Measurements from ENCODE around the gene P4HA1.

GRCh38 chr10:73019100-73019499, 77.6 kb downstream of the P4HA1 start:
- TF ChIP-seq TAF1 (IDR thresholded peaks at IDR 0.05; ENCODE audit: low read depth, low read length): no peak
- no peak for TF ChIP-seq POU2F2 (IDR thresholded peaks at IDR 0.05; ENCODE audit: low read depth, low read length)
